NCI-H1436 treated with DMSO at 0.1 percent for 48 hours (cell line): ENCODE measurements around the gene SMAD9.

ENCODE experiments used
- DNase-seq: peaks from one replicate; lab custom pipeline; 2025; lab: John Stamatoyannopoulos, UW

SMAD9 gene

GRCh38 chr13:36817996-36818803, 101.8 kb downstream of the SMAD9 start:
- DNase-seq: no peak

GRCh38 chr13:36815062-36815461, 105.0 kb downstream of the SMAD9 start:
- no peak for DNase-seq

GRCh38 chr13:36814465-36814864, 105.6 kb downstream of the SMAD9 start:
- no peak for DNase-seq

GRCh38 chr13:36813225-36813624, 106.8 kb downstream of the SMAD9 start:
- no peak for DNase-seq

GRCh38 chr13:36807616-36808015, 112.4 kb downstream of the SMAD9 start:
- DNase-seq: no peak

- no peak for DNase-seq
Observed at GRCh38 chr13:36806102-36806501, 113.9 kb downstream of the SMAD9 start.

- DNase-seq: no peak
Observed at GRCh38 chr13:36804588-36804987, 115.5 kb downstream of the SMAD9 start.

GRCh38 chr13:36801035-36801434, 119.0 kb downstream of the SMAD9 start:
- no peak for DNase-seq

GRCh38 chr13:36796052-36796451, 124.0 kb downstream of the SMAD9 start:
- no peak for DNase-seq

GRCh38 chr13:36795463-36795862, 124.6 kb downstream of the SMAD9 start:
- DNase-seq: no peak
